ENCODE data around the gene ELAPOR1. TPM values are rescaled to one million over a fixed set of nuclear protein-coding genes. Genes with fewer than 3 reads are reported as not detected.

ELAPOR1 gene
- total and polyA plus RNA-seq, 2 of the 4 experiments (the other 2 are of a cell fraction) = 0.54 to 1.6 TPM

GRCh38 chr1:109118089-109118488, 4.2 kb downstream of the ELAPOR1 start:
- dilution Hi-C loops (cut with HindIII; ENCODE audit: low sequenced_read_pairs, unreplicated experiment) = no loop called here
- Histone ChIP-seq H3K27me3 (ENCODE audit: control insufficient read depth, insufficient read depth, low read length) (peaks cover 19% of the 10 kb centered on the region), H3K4me2 (ENCODE audit: low read depth, low read length) (no peak overlapping the region), H3K4me3 (ENCODE audit: insufficient read depth, low read depth, low read length) (no peak overlapping the region), H2BK20ac (ENCODE audit: low read depth, low read length) (no peak overlapping the region), H3K9me3 (ENCODE audit: control insufficient read depth, insufficient read depth, low read length) (no peaks in the 10 kb centered on the region), H2AK5ac (ENCODE audit: low read depth, low read length) (no peak overlapping the region), H2AFZ (replicated peaks; ENCODE audit: low read length, poor library complexity) (no peak overlapping the region), H3K27ac (ENCODE audit: insufficient read depth, low read length) (no peak overlapping the region), H2AK9ac (replicated peaks; ENCODE audit: low read depth, low read length, poor library complexity) (no peak overlapping the region), H3K36me3 (ENCODE audit: control insufficient read depth, insufficient read depth, low read length) (no peaks in the 10 kb centered on the region), H3K9ac (ENCODE audit: low read depth, low read length) (no peak overlapping the region), H3K14ac (replicated peaks; ENCODE audit: low read depth, low read length) (no peak overlapping the region), H3K4ac (ENCODE audit: low read depth, low read length) (no peak overlapping the region), H2BK15ac (ENCODE audit: low read depth, low read length) (no peak overlapping the region), H3K56ac (ENCODE audit: extremely low read depth, insufficient read depth, low read length) (no peak overlapping the region), H4K20me1 (ENCODE audit: insufficient read depth, low read length) (no peaks in the 10 kb centered on the region), H2BK5ac (ENCODE audit: low read depth, low read length, poor library complexity, severe bottlenecking) (no peak overlapping the region), H3K18ac (ENCODE audit: low read depth, low read length) (no peak overlapping the region), H4K5ac (ENCODE audit: low read depth, low read length) (no peak overlapping the region), H3K23ac (ENCODE audit: low read depth, low read length) (no peak overlapping the region), H3K9me1 (ENCODE audit: insufficient read depth, low read length) (no peaks in the 10 kb centered on the region), H3K4me1 (ENCODE audit: control insufficient read depth, insufficient read depth, low read length) (peaks cover 2% of the 10 kb centered on the region; the same call in 1 of the 2 replicates), H4K91ac (ENCODE audit: insufficient read depth, low read depth, low read length) (no peak overlapping the region), H4K8ac (ENCODE audit: low read depth in 2 of 2, low read length in 2 of 2) (no peak overlapping the region), H2BK120ac (ENCODE audit: low read depth, low read length) (no peak overlapping the region), H3K79me1 (ENCODE audit: low read depth in 1 of 2, low read length in 2 of 2) (no peaks in the 10 kb centered on the region)
- DNase-seq = no peak
- CTCF ChIA-PET = no interaction called here
- BruUV-seq (replicated peaks) = no TSS peak
- POLR2A ChIA-PET (ENCODE audit: unreplicated experiment) = no interaction called here
- 65% methylated on average over 2 of the region's 3 CpGs; no CpG with 5 or more reads in 1 of the 2 experiments for WGBS, 2 experiments (ENCODE audit: extremely low coverage in 2 of 2, insufficient read length in 1 of 2)
- intact Hi-C loops (cut with micrococcal nuclease) = no loop called here
- no peak for ATAC-seq (ENCODE audit: low read depth)
- TF ChIP-seq NFE2L2 (IDR thresholded peaks at IDR 0.05; ENCODE audit: low read depth, low read length) (no peak), RAD21 (IDR thresholded peaks at IDR 0.05; ENCODE audit: low read length) (no peak), RCOR1 (IDR thresholded peaks at IDR 0.05; ENCODE audit: insufficient replicate concordance, low read length) (no peak), POLR2A (IDR thresholded peaks at IDR 0.05; ENCODE audit: low read depth, low read length) (no peak), CTCF (conservative IDR thresholded peaks at IDR 0.05; ENCODE audit: low read depth, low read length) (no peak), CHD1 (IDR thresholded peaks at IDR 0.05; ENCODE audit: low read depth, low read length) (no peak), SMC3 (IDR thresholded peaks at IDR 0.05; ENCODE audit: low read depth, low read length) (no peak), RFX5 (IDR thresholded peaks at IDR 0.05; ENCODE audit: low read depth, low read length) (no peak), MAFK (IDR thresholded peaks at IDR 0.05; ENCODE audit: low read depth, low read length) (no peak), USF2 (IDR thresholded peaks at IDR 0.05; ENCODE audit: low read depth, low read length) (no peak), MAZ (IDR thresholded peaks at IDR 0.05; ENCODE audit: borderline replicate concordance, low read depth, low read length) (no peak), ELK1 (IDR thresholded peaks at IDR 0.05; ENCODE audit: borderline replicate concordance, low read depth, low read length) (no peak), BHLHE40 (IDR thresholded peaks at IDR 0.05; ENCODE audit: low read depth, low read length) (no peak), FOS (IDR thresholded peaks at IDR 0.05; ENCODE audit: low read depth, low read length) (no peak), CEBPB (IDR thresholded peaks at IDR 0.05; ENCODE audit: low read depth, low read length) (no peak)
- in situ Hi-C loops (cut with MboI; ENCODE audit: low sequenced_read_pairs) = no loop called here

All from IMR-90 (cell line).